GM19351 (cell line): ENCODE measurements around the gene P2RY13.

Source experiments
- ATAC-seq: cut with Tn5 transposase; IDR thresholded peaks from one replicate; pipeline ENCODE4 v1.9.1; 2021; ENCODE audit warnings: mild to moderate bottlenecking, moderate library complexity; ENCODE audit not compliant: unreplicated experiment

Gene P2RY13

DNA sequence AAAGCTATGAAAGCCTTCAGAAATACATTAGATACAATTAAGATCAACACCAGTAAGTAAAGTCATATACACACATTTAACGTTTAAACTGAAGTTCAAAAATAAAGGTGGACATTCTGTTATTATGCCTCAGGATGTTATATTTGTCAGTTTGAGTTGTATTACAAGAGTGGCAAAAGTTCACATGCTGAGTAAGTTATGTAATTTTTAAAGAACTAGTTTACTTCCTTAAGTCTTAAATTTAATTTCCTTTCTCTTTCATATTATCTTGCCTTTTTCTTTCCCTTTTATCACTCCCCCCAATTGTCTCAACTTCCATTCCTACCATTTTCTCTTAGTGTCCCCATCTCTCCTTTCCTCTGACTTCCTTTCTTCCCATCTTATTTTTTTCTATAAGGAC lies 7.8 kb downstream of the P2RY13 start:
- no peak for ATAC-seq

- no peak for ATAC-seq
Measured at GRCh38 chr3:151320131-151320530, 9.2 kb downstream of the P2RY13 start.

DNA sequence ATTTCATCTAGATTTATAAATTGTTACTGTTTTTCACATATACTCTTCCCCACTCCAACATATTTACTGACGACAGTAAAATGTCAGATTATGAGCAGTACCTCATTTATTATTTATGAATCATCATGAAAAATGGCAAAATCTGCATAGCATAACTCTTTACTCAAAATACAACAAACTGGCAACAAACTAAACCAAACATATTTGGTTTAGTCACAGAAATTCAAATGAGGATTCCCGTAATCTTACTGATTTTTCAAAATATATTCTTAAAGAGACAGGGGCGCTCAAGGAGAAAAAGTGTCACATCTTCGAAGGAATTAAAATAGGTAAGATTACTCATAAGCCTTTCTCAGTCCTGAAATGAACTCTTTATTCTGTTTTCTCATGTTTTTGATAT lies 9.7 kb downstream of the P2RY13 start:
- ATAC-seq, result no peak

DNA sequence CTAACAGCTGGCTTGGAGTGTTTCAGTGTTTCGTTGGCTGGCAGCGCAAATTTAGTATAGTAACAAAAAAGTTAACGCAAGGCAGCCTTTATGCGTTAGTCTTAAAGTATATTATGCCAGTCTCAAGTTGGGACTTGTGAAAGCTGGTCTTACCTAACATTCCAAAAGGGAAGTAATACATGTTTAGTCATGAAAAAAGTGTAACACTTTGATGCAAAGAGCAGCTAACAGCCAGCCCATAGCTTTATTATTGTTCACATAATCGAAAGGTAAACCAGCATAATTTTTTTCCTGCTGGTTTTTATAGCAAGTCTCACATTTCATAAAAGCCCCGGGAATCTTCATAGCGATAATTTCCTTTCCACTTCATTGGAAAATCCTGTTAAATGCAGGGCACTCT lies 10.4 kb downstream of the P2RY13 start:
- ATAC-seq, result no peak

DNA sequence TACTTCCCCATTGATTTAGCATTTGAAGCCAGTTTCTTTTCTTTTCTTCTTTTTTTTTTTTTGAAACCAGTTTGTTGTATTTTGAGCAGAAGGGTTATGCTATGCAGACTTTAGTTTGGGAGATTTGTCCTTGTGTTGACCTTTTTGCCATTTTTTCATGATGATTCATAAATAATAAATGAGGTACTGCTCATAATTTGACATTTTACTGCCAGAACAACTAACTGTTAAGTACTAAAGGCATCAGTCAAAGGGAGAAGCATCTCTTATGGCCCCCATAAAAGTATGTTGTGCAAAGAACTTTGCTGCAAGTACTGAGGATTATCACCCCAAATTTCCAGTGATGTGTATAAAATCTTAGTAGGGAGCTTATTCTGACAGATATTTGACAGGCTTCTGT lies 11.0 kb downstream of the P2RY13 start:
- ATAC-seq, result no peak

DNA sequence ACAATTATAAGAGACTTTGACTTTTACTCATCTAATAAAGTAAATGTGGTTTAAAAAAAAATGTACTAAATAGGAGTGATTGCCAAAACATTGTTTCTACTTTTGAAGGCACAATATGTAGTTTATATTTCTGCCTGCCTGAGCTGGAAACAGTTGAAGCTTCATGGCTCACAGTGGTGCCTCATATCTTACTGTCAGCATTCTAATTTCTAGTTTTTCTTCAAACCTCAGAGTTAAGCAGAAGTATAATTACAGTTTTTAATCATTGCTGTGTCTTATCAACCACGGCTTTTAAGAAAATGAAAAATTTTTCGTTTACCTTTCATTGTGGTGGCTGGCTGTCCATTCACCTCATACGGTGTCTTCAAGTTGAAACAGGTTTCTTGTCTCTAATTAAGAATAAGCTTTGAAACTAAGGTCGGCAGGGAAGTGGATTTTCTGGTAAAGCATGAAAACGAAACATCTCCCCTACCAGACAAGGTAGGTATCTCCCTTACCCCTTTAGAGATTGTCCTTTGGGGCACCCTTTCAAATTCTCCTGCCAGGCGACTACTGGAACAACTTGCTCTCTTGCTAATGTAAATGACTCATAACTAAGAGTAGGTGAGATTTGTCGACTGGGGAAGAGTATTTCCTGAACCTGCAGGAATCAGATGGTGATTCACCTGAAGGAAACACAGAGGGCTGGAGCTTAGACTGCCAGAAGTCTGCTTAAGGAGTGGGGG lies 12.9 kb downstream of the P2RY13 start, which contains the start of gene GPR87:
Gene GPR87 (minus strand): TSS at position 554 of the 725 bp plus-strand sequence. CDS start 16,720 bp downstream, outside the sequence.
- no peak for ATAC-seq

GRCh38 chr3:151315846-151316245 lies 13.5 kb downstream of the P2RY13 start:
- no peak for ATAC-seq

DNA sequence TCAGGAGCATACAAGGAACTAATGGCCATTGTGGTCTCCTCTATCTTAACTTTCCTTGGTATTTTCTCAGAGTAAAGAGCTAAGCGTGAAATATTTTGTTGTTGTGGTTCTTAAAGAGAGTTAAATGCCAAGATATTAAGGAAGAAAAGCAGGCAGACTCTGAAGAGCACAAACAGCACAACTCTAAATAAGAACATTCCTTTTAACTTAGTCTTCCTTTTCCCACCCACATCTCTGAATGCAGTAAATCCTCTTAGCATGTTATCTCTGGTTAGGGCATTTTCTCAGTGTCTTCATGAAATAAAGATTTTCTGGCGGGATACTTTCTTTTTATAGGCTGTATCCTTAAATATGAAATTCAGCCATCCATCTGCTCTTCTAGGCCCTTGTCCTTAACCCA lies 14.2 kb downstream of the P2RY13 start:
- ATAC-seq, result no peak

- ATAC-seq, result no peak
Measured at GRCh38 chr3:151314593-151314992, 14.8 kb downstream of the P2RY13 start.

DNA sequence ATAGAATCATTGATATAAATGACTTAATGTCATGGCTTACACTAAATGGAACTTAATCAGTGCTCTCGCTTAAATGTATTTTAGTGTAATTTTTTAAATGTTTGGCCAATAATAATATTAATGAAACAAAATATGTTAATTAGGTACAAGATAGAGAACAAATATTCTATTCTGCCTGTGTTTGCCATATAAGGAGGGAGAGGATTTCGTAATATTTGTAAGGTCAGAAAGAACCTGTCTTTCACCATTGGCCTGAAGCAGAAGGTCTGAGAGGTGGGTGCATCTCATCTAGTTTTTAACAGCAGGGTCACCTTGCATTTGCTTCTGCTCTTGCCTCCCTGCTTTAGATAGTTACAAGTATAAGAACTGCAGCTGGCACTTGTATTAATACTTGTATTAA lies 15.2 kb downstream of the P2RY13 start:
- no peak for ATAC-seq

DNA sequence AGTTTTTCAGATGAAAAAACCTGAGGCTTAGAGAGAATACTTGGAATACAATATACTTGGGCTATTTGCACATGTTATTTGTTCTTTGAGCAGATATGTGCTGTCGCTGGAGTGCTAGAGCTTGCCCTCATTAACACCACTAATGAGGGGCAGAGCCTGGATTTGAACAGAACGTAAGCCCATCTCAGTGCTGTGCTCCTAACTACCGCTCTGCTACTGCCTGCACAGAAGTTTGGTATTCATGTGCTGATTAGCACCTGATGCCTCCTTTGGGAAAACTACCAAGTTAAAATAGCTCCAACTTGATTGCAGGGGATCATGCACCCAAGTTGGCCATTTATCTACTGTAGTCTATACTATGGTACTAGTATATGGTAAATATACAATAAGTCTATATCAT lies 16.4 kb downstream of the P2RY13 start:
- no peak for ATAC-seq

- ATAC-seq, result no peak
Measured at GRCh38 chr3:151309566-151309965, 19.8 kb downstream of the P2RY13 start.

GRCh38 chr3:151307583-151308488 lies 21.5 kb downstream of the P2RY13 start:
- ATAC-seq, result no peak

DNA sequence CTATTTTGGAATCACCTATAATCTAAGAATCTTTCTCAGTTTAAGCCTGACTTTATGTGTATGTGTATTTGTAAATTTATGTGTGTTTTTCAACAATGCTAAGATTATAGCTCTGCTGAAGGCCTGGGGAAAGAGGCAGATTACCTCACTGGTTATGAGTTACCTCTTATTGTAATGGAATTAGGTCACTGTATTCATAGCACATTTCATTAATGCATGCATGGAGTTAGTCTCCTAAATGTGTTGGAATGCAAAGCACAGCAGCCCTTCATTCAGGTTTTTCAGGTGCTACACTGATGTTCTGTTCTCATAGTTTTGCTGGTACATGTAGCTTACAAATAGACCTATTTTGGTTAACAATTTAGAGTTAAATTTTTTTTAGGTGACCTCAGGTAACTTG lies 22.2 kb downstream of the P2RY13 start:
- ATAC-seq, result no peak

- ATAC-seq, result no peak
Measured at GRCh38 chr3:151306168-151306810, 23.1 kb downstream of the P2RY13 start.

DNA sequence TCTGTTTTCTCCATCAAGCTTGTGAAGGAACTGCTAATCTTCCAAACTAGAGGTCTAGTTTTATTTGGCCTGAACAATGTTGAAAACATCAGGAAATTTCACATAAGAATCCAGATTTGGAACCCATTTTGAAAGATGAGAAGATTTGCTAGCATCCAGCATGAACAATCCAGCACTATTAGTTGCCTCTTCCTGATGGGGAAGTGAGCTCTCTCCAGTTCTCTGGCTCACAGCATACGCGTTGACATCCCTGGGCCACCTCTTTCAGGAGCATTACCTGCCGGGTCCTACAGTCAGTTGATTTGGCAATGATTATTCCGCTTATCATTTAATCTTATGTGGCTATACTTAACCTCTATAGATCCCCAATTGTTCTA lies 23.6 kb downstream of the P2RY13 start:
- no peak for ATAC-seq

DNA sequence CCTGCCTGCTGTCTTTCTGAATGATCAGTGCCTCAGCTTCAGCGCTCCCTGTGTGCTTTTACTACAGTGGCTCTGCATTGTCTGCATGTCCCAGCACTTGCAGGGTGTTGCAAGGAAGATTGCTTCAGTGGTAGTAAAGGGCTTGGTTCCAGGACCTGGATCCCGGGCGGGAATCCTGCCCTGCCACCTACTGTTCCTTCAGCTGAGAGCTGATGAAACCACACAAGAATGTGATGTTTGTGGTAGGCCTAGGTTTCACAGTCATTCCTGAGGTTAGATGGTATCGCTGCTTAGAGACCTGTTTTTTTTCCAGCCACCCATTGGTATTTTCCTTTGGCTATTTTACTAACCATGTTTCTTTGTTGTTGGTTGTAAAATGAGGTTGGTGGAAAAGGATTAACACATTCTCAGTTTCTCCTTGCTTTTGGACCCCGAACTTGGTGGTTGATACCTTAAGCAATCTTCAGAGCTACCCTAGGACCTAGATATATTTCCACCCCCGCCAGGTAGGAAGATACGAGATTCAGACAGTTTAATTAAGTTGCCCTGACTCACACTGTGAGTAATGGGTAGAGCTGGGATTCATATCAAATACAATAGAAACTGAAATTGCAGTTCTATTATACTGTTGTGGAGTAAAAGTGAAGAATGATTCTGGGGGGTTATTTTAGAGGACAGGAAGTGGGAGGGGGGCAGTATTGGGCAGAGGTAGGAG lies 24.1 kb downstream of the P2RY13 start:
- ATAC-seq, result no peak

GRCh38 chr3:151303751-151304150 lies 25.6 kb downstream of the P2RY13 start:
- no peak for ATAC-seq

GRCh38 chr3:151301787-151302186 lies 27.6 kb downstream of the P2RY13 start:
- no peak for ATAC-seq

- ATAC-seq, result no peak
Measured at GRCh38 chr3:151300539-151300938, 28.8 kb downstream of the P2RY13 start.

GRCh38 chr3:151299006-151299405 lies 30.3 kb downstream of the P2RY13 start:
- ATAC-seq, result no peak
